HEK293T (cell line): Measurements from ENCODE around the gene PRR19.

ENCODE experiments used
- CTCF ChIA-PET: fragments of 350-600 bp; formaldehyde crosslinking; extraction: SDS; loops from one replicate; lab custom pipeline; 2021; ENCODE audit warnings: antibody characterized with exemption, inconsistent platforms; lab: Yijun Ruan, JAX
- POLR2A ChIA-PET: fragments of 350-600 bp; formaldehyde crosslinking; extraction: SDS; loops from one replicate; lab custom pipeline; 2020; ENCODE audit warnings: antibody characterized with exemption, inconsistent platforms; lab: Yijun Ruan, JAX
- DNase-seq: peaks from one replicate; pipeline ENCODE4 v3.0.0; 2012; ENCODE audit warnings: mixed read lengths; ENCODE audit errors: extremely low spot score
- ARNT ChIP-seq: fragments of 450-650 bp; IDR thresholded peaks from 2 replicates; pipeline ENCODE4 v1.6.1; 2017; ENCODE audit warnings: mild to moderate bottlenecking
- BHLHE40 ChIP-seq: fragments of 450-650 bp; IDR thresholded peaks from 2 replicates; pipeline ENCODE4 v1.6.1; 2016; ENCODE audit warnings: mild to moderate bottlenecking, moderate library complexity, borderline replicate concordance
- CTBP1 ChIP-seq: fragments of 450-650 bp; IDR thresholded peaks from 2 replicates; pipeline ENCODE4 v1.6.1; 2016; ENCODE audit warnings: borderline replicate concordance
- ELF4 ChIP-seq: fragments of 450-650 bp; IDR thresholded peaks from 2 replicates; pipeline ENCODE4 v1.6.1; 2017; ENCODE audit warnings: antibody characterized with exemption
- FOXA1 ChIP-seq: fragments of 450-650 bp; IDR thresholded peaks from 2 replicates; pipeline ENCODE4 v1.6.1; 2016; ENCODE audit warnings: mild to moderate bottlenecking
- FOXK2 ChIP-seq: fragments of 450-650 bp; IDR thresholded peaks from 2 replicates; pipeline ENCODE4 v1.6.1; 2016; ENCODE audit warnings: mild to moderate bottlenecking
- FOXM1 ChIP-seq: fragments of 450-650 bp; IDR thresholded peaks from 2 replicates; pipeline ENCODE4 v1.6.1; 2017; ENCODE audit warnings: mild to moderate bottlenecking, borderline replicate concordance
- HDGF ChIP-seq: fragments of 450-650 bp; IDR thresholded peaks from 2 replicates; pipeline ENCODE4 v1.6.1; 2017; ENCODE audit warnings: antibody characterized with exemption, borderline replicate concordance
- L3MBTL2 ChIP-seq: fragments of 450-650 bp; conservative IDR thresholded peaks from 2 replicates; pipeline ENCODE4 v1.6.1; 2016; ENCODE audit warnings: mild to moderate bottlenecking
- LEF1 ChIP-seq: fragments of 450-650 bp; IDR thresholded peaks from 2 replicates; pipeline ENCODE4 v1.6.1; 2017; ENCODE audit warnings: mild to moderate bottlenecking, borderline replicate concordance
- NFRKB ChIP-seq: fragments of 450-650 bp; IDR thresholded peaks from 2 replicates; pipeline ENCODE4 v1.6.1; 2016; ENCODE audit warnings: mild to moderate bottlenecking, moderate library complexity
- SP1 ChIP-seq: fragments of 450-650 bp; IDR thresholded peaks from 2 replicates; pipeline ENCODE4 v1.6.1; 2017
- SUZ12 ChIP-seq: fragments of 450-650 bp; IDR thresholded peaks from 2 replicates; pipeline ENCODE4 v1.6.1; 2016; ENCODE audit warnings: mild to moderate bottlenecking
- TARDBP ChIP-seq: fragments of 450-650 bp; IDR thresholded peaks from 2 replicates; pipeline ENCODE4 v1.6.1; 2016
- ZNF384 ChIP-seq: fragments of 450-650 bp; IDR thresholded peaks from 2 replicates; pipeline ENCODE4 v1.6.1; 2016
- TF ChIP-seq, protein P1 (sequence below): fragments of 450-650 bp; IDR thresholded peaks from 2 replicates; pipeline ENCODE4 v1.6.1; 2016

Gene PRR19

DNA sequence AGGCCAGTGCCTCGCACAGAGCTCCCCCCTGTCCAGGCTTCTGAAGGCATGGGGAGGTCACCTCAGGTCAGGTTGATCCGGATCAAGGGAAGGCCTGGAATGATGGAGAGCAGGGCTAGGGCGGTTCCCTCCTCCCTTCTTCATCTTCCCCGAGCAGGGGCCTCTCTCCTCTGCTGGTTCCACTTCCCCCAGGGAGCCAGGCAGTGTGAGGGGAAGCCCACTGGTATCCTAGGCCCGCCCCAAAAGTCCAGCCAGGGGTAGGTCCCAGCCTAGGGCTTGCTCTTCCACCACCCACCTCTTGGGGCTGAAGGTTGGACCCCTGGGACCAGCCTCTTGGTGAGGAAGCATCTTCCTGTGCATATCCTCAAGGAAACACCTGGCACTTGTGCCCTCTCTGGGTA lies 16.4 kb upstream of the PRR19 start:
- POLR2A ChIA-PET: interaction anchor here (0.8 kb wide), 1 partner anchor 38 kb away, joined by 8 read pairs; no protein-coding TSS in a partner anchor
- TF ChIP-seq LEF1: no peak
- no peak for TF ChIP-seq FOXM1
- no peak for TF ChIP-seq NFRKB
- no peak for TF ChIP-seq SP1
- no peak for TF ChIP-seq TARDBP
- TF ChIP-seq ARNT: no peak
- no peak for TF ChIP-seq FOXK2
- no peak for TF ChIP-seq ELF4
- TF ChIP-seq L3MBTL2: no peak
- TF ChIP-seq SUZ12: no peak
- no peak for TF ChIP-seq ZNF384
- TF ChIP-seq, protein P1, sequence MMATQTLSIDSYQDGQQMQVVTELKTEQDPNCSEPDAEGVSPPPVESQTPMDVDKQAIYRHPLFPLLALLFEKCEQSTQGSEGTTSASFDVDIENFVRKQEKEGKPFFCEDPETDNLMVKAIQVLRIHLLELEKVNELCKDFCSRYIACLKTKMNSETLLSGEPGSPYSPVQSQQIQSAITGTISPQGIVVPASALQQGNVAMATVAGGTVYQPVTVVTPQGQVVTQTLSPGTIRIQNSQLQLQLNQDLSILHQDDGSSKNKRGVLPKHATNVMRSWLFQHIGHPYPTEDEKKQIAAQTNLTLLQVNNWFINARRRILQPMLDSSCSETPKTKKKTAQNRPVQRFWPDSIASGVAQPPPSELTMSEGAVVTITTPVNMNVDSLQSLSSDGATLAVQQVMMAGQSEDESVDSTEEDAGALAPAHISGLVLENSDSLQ: no peak
- no peak for TF ChIP-seq FOXA1
- TF ChIP-seq BHLHE40: no peak
- no peak for TF ChIP-seq HDGF
- CTCF ChIA-PET: interaction anchor here (0.9 kb wide), 1 partner anchor 51 kb away, joined by 3 read pairs; no protein-coding TSS in a partner anchor
- DNase-seq: no peak

DNA sequence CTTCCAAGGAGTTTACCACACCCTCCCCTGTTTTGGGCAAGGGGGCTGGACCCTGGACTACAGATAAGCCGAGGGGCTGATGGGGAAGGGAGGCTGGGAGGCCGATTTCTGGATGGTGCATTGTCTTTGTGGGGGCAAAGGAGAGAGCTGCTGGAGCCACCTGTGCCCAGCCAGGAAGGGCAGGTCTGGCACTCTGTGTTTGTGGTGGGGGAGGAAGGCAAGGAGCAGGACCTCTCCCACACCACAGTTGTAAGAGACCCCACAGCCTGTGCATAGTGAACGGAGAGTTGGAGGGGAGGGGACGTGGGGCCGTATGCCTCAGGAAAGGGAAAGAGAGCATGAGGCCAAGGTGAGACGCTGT lies 16.0 kb upstream of the PRR19 start:
- DNase-seq: no peak
- no peak for TF ChIP-seq ARNT
- TF ChIP-seq FOXA1: no peak
- no peak for TF ChIP-seq ZNF384
- no peak for TF ChIP-seq SUZ12
- no peak for TF ChIP-seq NFRKB
- TF ChIP-seq L3MBTL2: no peak
- no peak for TF ChIP-seq SP1
- TF ChIP-seq FOXK2: no peak
- TF ChIP-seq ELF4: no peak
- no peak for TF ChIP-seq FOXM1
- TF ChIP-seq HDGF: no peak
- no peak for TF ChIP-seq TARDBP
- TF ChIP-seq LEF1: no peak
- TF ChIP-seq BHLHE40: no peak
- TF ChIP-seq, protein P1: no peak
- TF ChIP-seq CTBP1: no peak
- POLR2A ChIA-PET: interaction anchor here (1.7 kb wide), 1 partner anchor 43 kb away, joined by 6 read pairs; no protein-coding TSS in a partner anchor
- CTCF ChIA-PET: no interaction called here

DNA sequence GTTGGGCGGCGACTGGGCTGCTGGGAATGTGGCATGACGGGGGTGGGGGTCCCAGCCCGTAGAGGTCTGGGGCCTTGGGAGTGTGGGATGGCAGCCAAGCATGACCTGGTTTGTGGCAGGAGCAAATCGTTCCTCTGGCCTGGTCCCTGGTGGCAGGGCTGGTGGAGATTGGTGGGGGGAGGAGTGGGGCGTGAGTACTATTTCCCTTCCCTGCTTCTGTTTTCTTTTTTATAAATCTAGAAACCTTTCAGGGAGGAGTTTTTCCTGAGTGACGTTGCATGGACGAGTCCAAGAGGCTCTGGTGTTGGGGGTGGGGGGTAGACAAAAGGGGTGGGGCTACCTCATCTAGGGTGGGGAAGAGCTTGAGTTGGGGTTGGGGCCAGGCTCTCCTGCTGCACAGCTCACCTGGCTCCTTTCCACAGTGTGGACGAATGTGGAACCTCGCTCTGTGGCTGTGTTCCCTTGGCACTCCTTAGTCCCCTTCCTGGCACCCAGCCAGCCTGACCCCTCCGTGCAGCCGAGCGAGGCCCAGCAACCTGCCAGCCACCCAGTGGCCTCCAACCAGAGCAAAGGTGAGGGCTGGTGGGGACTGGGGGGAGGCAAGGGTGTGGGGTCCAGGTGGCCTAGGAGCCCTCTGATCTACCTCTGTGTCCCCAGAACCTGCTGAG lies 15.4 kb upstream of the PRR19 start:
- POLR2A ChIA-PET: interaction anchor here (1.7 kb wide), 1 partner anchor 43 kb away, joined by 6 read pairs; no protein-coding TSS in a partner anchor
- TF ChIP-seq L3MBTL2 (no peak), ZNF384 (no peak), NFRKB (no peak), TARDBP (no peak), FOXA1 (no peak), SUZ12 (no peak)
- no peak for DNase-seq
- CTCF ChIA-PET: no interaction called here

DNA sequence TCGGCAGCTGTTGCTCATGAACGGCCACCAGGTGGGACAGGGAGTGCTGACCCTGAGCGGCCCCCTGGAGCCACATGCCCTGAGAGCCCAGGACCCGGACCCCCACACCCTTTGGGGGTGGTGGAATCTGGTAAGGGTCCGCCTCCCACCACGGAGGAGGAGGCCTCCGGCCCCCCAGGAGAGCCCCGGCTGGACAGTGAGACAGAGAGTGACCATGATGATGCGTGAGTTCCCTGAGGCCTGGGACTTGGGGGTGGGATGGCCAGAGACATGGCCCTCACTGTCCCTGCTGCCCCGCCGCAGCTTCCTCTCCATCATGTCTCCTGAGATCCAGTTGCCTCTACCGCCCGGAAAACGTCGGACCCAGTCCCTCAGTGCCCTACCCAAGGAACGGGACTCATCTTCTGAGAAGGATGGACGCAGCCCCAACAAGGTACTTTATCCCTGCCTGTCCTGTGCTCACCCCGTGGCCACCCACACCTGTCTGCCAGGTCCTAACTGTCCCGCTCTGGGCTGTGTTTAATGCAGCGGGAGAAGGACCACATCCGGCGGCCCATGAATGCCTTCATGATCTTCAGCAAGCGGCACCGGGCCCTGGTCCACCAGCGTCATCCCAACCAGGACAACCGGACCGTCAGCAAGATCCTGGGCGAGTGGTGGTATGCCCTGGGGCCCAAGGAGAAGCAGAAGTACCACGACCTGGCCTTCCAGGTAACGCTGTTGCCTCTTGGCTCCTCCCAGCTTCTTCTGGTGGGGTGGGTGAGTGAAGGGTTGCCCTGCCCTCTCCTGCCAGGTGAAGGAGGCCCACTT lies 14.7 kb upstream of the PRR19 start:
- TF ChIP-seq, protein P1: no peak
- CTCF ChIA-PET: interaction anchor here (0.6 kb wide), 1 partner anchor 17 kb away, joined by 3 read pairs; no protein-coding TSS in a partner anchor
- DNase-seq: no peak
- POLR2A ChIA-PET: interaction anchor here (1.7 kb wide), 1 partner anchor 44 kb away, joined by 6 read pairs; no protein-coding TSS in a partner anchor

DNA sequence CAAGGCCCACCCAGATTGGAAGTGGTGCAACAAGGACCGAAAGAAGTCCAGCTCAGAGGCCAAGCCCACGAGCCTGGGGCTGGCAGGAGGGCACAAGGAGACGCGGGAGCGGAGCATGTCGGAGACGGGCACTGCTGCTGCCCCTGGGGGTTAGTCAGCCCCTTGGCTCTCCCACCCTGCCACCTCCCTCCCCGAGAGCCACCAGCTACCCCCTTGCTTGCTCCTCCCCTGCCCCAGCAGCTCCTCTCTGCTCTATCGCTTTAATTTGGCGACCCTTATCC lies 14.2 kb upstream of the PRR19 start:
- ChIA-PET POLR2A (interaction anchor here (1.7 kb wide), 1 partner anchor 44 kb away, joined by 6 read pairs; no protein-coding TSS in a partner anchor), CTCF (interaction anchor here (0.6 kb wide), 1 partner anchor 16 kb away, joined by 3 read pairs; no protein-coding TSS in a partner anchor)
- DNase-seq: no peak
- TF ChIP-seq NFRKB (no peak), FOXA1 (no peak), HDGF (no peak), FOXM1 (no peak), TARDBP (no peak), L3MBTL2 (no peak), LEF1 (no peak), FOXK2 (no peak), SP1 (no peak), ZNF384 (no peak), BHLHE40 (no peak), ARNT (no peak)
- TF ChIP-seq, protein P1: no peak
